HCT116 (cell line): ENCODE data around the gene SH3PXD2A. TPM values are rescaled to one million over a fixed set of nuclear protein-coding genes. Genes with fewer than 3 reads are reported as not detected.

Experiments
- ATAC-seq: fragments of 200-7000 bp; cut with Tn5 transposase; 2 replicates; pipeline ENCODE4 v1.9.1; 2020; ENCODE audit warnings: mild to moderate bottlenecking, moderate library complexity
- BruUV-seq: library from RNA; stranded (reverse); fragments of 400-500 nt; replicated peaks from 2 replicates; lab custom pipeline; 2021; lab: Mats Ljungman, UMichigan
- CTCF ChIA-PET: fragments of 300-600 bp; sonication (Branson Sonifier 250); formaldehyde crosslinking; loops from one replicate; lab custom pipeline; 2021; ENCODE audit warnings: antibody characterized with exemption; lab: Charles Lee
- POLR2A ChIA-PET: fragments of 300-600, 350-600 bp; sonication (Branson Sonifier 250); formaldehyde crosslinking; loops from one replicate; lab custom pipeline; 2021; ENCODE audit warnings: antibody characterized with exemption; lab: Charles Lee
- RAD21 ChIA-PET, 2 experiments: fragments of 300-600 bp; sonication (Branson Sonifier 250); formaldehyde crosslinking; loops; one replicate each; lab custom pipeline; 2023; ENCODE audit warnings: low total read pairs in 2 of 2; ENCODE audit not compliant: uncharacterized antibody in 2 of 2, unreplicated experiment in 2 of 2, low non-redundant PET in 1 of 2; lab: Charles Lee
- DNase-seq: peaks from one replicate; pipeline ENCODE4 v3.0.0-alpha.2; 2010; ENCODE audit warnings: low read depth, low spot score
- H2AFZ ChIP-seq: fragments of 200-600 bp; shearing (Covaris generic), sonication (generic); 2 replicates; pipeline ENCODE4 v1.6.1; 2017; ENCODE audit warnings: low read depth, mixed run types, mixed read lengths, antibody characterized with exemption, low read length; ENCODE audit not compliant: poor library complexity, severe bottlenecking
- H3K27ac ChIP-seq: 2 replicates; pipeline ENCODE4 v1.5.1; 2012; ENCODE audit warnings: low read depth, low read length
- H3K27me3 ChIP-seq: fragments of 200-600 bp; sonication (generic); 2 replicates; pipeline ENCODE4 v1.6.1; 2016; ENCODE audit warnings: mixed run types, low read length, mixed read lengths; ENCODE audit not compliant: insufficient read depth
- H3K36me3 ChIP-seq, 2 experiments: fragments of 200-500 bp in 1 of 2; fragments of 200-600 bp in 1 of 2; sonication (Bioruptor generic) in 1 of 2; sonication (generic) in 1 of 2; 2 replicates each; pipeline versions ENCODE4 v1.5.1 to v1.6.1; 2014 to 2016; ENCODE audit warnings: low read length in 2 of 2, inconsistent platforms in 1 of 2, mixed read lengths in 1 of 2, mixed run types in 1 of 2; ENCODE audit not compliant: insufficient read depth in 2 of 2, control insufficient read depth in 1 of 2
- H3K4me1 ChIP-seq, 2 experiments: fragments of 200-600 bp in 1 of 2; sonication (generic) in 1 of 2; 2 replicates each; pipeline versions ENCODE4 v1.5.1 to v1.6.1; 2012 to 2017; ENCODE audit warnings: low read length in 2 of 2, inconsistent platforms in 1 of 2, mild to moderate bottlenecking in 1 of 2, mixed read lengths in 1 of 2, mixed run types in 1 of 2, moderate library complexity in 1 of 2; ENCODE audit not compliant: insufficient read depth in 2 of 2, control insufficient read depth in 1 of 2
- H3K4me2 ChIP-seq: fragments of 200-600 bp; sonication (generic); 2 replicates; pipeline ENCODE4 v1.6.1; 2017; ENCODE audit warnings: mixed run types, low read length, mixed read lengths
- H3K4me3 ChIP-seq, 2 experiments: fragments of 200-600 bp in 1 of 2; sonication (generic) in 1 of 2; replicated peaks in 1 of 2; 2 replicates each; pipeline ENCODE4 v1.5.1; 2011 to 2016; ENCODE audit warnings: low read length in 2 of 2, control low read depth in 1 of 2, low read depth in 1 of 2, mild to moderate bottlenecking in 1 of 2, mixed read lengths in 1 of 2, mixed run types in 1 of 2
- H3K79me2 ChIP-seq: fragments of 200-600 bp; sonication (generic); 2 replicates; pipeline ENCODE4 v1.6.1; 2017; ENCODE audit warnings: mild to moderate bottlenecking, mixed run types, low read length, moderate library complexity, mixed read lengths; ENCODE audit not compliant: insufficient read depth
- H3K9ac ChIP-seq: fragments of 200-600 bp; sonication (generic); 2 replicates; pipeline ENCODE4 v1.6.1; 2016; ENCODE audit warnings: low read length, mixed read lengths
- H3K9me2 ChIP-seq: fragments of 200-600 bp; sonication (generic), shearing (Covaris generic); 2 replicates; pipeline ENCODE4 v1.6.1; 2017; ENCODE audit warnings: mixed run types, mild to moderate bottlenecking, moderate library complexity; ENCODE audit not compliant: insufficient read depth
- H3K9me3 ChIP-seq, 2 experiments: fragments of 200-500 bp in 1 of 2; fragments of 200-600 bp in 1 of 2; sonication (Bioruptor generic) in 1 of 2; sonication (generic) in 1 of 2; 2 replicates each; pipeline ENCODE4 v1.6.1; 2014 to 2017; ENCODE audit warnings: low read length in 2 of 2, mixed read lengths in 2 of 2, inconsistent platforms in 1 of 2, low read depth in 1 of 2, mild to moderate bottlenecking in 1 of 2, mixed run types in 1 of 2, moderate library complexity in 1 of 2; ENCODE audit not compliant: control insufficient read depth in 1 of 2, insufficient read depth in 1 of 2
- H4K20me1 ChIP-seq: fragments of 200-600 bp; sonication (generic), shearing (Covaris generic); 2 replicates; pipeline ENCODE4 v1.6.1; 2017; ENCODE audit warnings: mixed run types, mild to moderate bottlenecking, moderate library complexity; ENCODE audit not compliant: insufficient read depth
- ATF3 ChIP-seq: IDR thresholded peaks from 2 replicates; pipeline ENCODE4 v1.6.1; 2012
- FOSL1 ChIP-seq: IDR thresholded peaks from 2 replicates; pipeline ENCODE4 v1.6.1; 2012; ENCODE audit warnings: low read depth
- JUND ChIP-seq: IDR thresholded peaks from 2 replicates; pipeline ENCODE4 v1.6.1; 2012
- MAX ChIP-seq: IDR thresholded peaks from 2 replicates; pipeline ENCODE4 v1.6.1; 2012
- POLR2A ChIP-seq: IDR thresholded peaks from 2 replicates; pipeline ENCODE4 v1.7.0; 2011; ENCODE audit warnings: borderline replicate concordance; ENCODE audit not compliant: insufficient read depth, insufficient read length; ENCODE audit errors: extremely low read depth
- POLR2AphosphoS5 ChIP-seq: IDR thresholded peaks from 2 replicates; pipeline ENCODE4 v1.6.1; 2011; ENCODE audit warnings: mild to moderate bottlenecking, low read depth, low read length, moderate library complexity
- RAD21 ChIP-seq: IDR thresholded peaks from 2 replicates; pipeline ENCODE4 v1.6.1; 2012; ENCODE audit warnings: low read depth, mild to moderate bottlenecking
- REST ChIP-seq: IDR thresholded peaks from 2 replicates; pipeline ENCODE4 v1.6.1; 2012; ENCODE audit warnings: low read depth
- SIN3A ChIP-seq: IDR thresholded peaks from 2 replicates; pipeline ENCODE4 v1.6.1; 2012; ENCODE audit warnings: low read depth
- SP1 ChIP-seq: IDR thresholded peaks from 2 replicates; pipeline ENCODE4 v1.6.1; 2012; ENCODE audit warnings: low read depth
- TCF7L2 ChIP-seq: IDR thresholded peaks from 2 replicates; pipeline ENCODE4 v1.7.0; 2011; ENCODE audit warnings: borderline replicate concordance, inconsistent platforms; ENCODE audit not compliant: insufficient read depth, insufficient read length; ENCODE audit errors: extremely low read depth
- ZNF274 ChIP-seq: fragments of 200-500 bp; sonication (Bioruptor generic); IDR thresholded peaks from 2 replicates; pipeline ENCODE4 v1.6.1; 2014; ENCODE audit warnings: mild to moderate bottlenecking, low read depth, low read length, inconsistent platforms
- intact Hi-C: fragments of 100-400 bp; cut with micrococcal nuclease; formaldehyde crosslinking; loops from 2 replicates; pipeline ENCODE4 v1.10.0; 2022
- total RNA-seq: library from RNA; stranded (reverse); gene quantifications from one replicate; pipeline ENCODE4 v1.2.1, GENCODE V29; 2021; ENCODE audit not compliant: unreplicated experiment

Gene SH3PXD2A
- total RNA-seq, 1 experiment from 2014 or later, result 8.7 TPM

GRCh38 chr10:103661198-103661950 is 194.0 kb downstream of the SH3PXD2A start:
- Histone ChIP-seq H3K9me3 (no peaks in the 10 kb centered on the region), H3K9ac (no peak overlapping the region), H2AFZ (no peak overlapping the region), H3K4me3 (no peak overlapping the region), H3K79me2 (no peaks in the 10 kb centered on the region), H4K20me1 (no peaks in the 10 kb centered on the region), H3K9me2 (no peaks in the 10 kb centered on the region), H3K4me2 (no peak overlapping the region), H3K36me3 (no peaks in the 10 kb centered on the region), H3K27ac (no peak overlapping the region), H3K27me3 (no peaks in the 10 kb centered on the region), H3K4me1 (no peaks in the 10 kb centered on the region)
- intact Hi-C loops, result no loop called here
- TF ChIP-seq JUND, result no peak
- no peak for TF ChIP-seq SP1
- no peak for TF ChIP-seq ATF3
- no peak for TF ChIP-seq TCF7L2
- TF ChIP-seq MAX, result no peak
- no peak for TF ChIP-seq POLR2A
- no peak for TF ChIP-seq POLR2AphosphoS5
- no peak for TF ChIP-seq ZNF274
- TF ChIP-seq SIN3A, result no peak
- no peak for TF ChIP-seq FOSL1
- no peak for TF ChIP-seq REST
- no peak for TF ChIP-seq RAD21
- ATAC-seq (no peak), DNase-seq (no peak)
- CTCF ChIA-PET, result no interaction called here
- POLR2A ChIA-PET, result no interaction called here
- RAD21 ChIA-PET, result no interaction called here
- BruUV-seq, result no TSS peak
